H1 (cell line): ENCODE results near the gene STXBP5L. TPM values are rescaled to one million over a fixed set of nuclear protein-coding genes. Genes with fewer than 3 reads are reported as not detected.

Experiments used
- CTBP2 ChIP-seq: IDR thresholded peaks from 2 replicates; pipeline ENCODE4 v1.7.0; 2011; ENCODE audit warnings: borderline replicate concordance, mild to moderate bottlenecking, moderate library complexity, mixed read lengths, low read length; ENCODE audit not compliant: insufficient read depth, insufficient read length
- EZH2 ChIP-seq: fragments of 200-600 bp; sonication (generic); IDR thresholded peaks from 2 replicates; pipeline ENCODE4 v1.7.1; 2012; ENCODE audit warnings: low read depth, mild to moderate bottlenecking, moderate library complexity, low read length, inconsistent platforms; ENCODE audit not compliant: severe bottlenecking
- MAX ChIP-seq: IDR thresholded peaks from 2 replicates; pipeline ENCODE4 v1.6.1; 2012; ENCODE audit warnings: inconsistent platforms
- RAD21 ChIP-seq, 2 experiments: IDR thresholded peaks in 1 of 2; conservative IDR thresholded peaks in 1 of 2; 2 replicates each; pipeline ENCODE4 v1.6.1; 2011; ENCODE audit warnings: low read depth in 2 of 2, low read length in 2 of 2, improper control_type of control experiment in 1 of 2, inconsistent platforms in 1 of 2, mild to moderate bottlenecking in 1 of 2, moderate library complexity in 1 of 2
- TEAD4 ChIP-seq: IDR thresholded peaks from 2 replicates; pipeline ENCODE4 v1.6.1; 2012; ENCODE audit warnings: low read depth, low read length, inconsistent platforms, mixed read lengths
- polyA plus RNA-seq, 7 experiments: library from polyadenylated mRNA; depleted of rRNA in 3 of 7; stranded (reverse) in 5 of 7; unstranded in 2 of 7; fragments of >200 nt in 5 of 7; fragments of 200-250 nt in 2 of 7; gene quantifications; 1 replicate in 5 of 7; 2 replicates in 1 of 7; 4 replicates in 1 of 7; pipeline versions ENCODE4 v1.2.1 to v1.2.3, GENCODE V29; 2011 to 2013; ENCODE audit warnings: missing spikeins in 2 of 7, mixed read lengths in 2 of 7
- total RNA-seq: library from RNA; stranded (reverse); fragmentation: NEBNext Ultra II Directional; extraction: Animal tissue kit (Norgen Biotek cat#: 25700); gene quantifications from 2 replicates; pipeline ENCODE4 v1.2.1, GENCODE V29; 2021
- TF ChIP-seq, protein P1 (sequence below): IDR thresholded peaks from 2 replicates; pipeline ENCODE4 v1.6.1; 2011; ENCODE audit warnings: low read depth, mild to moderate bottlenecking, low read length; ENCODE audit not compliant: insufficient read depth

The STXBP5L gene
- total and polyA plus RNA-seq, 2 of the 8 experiments (the other 6 are each of a cell fraction or from before 2014, with no cell fraction given), result 2.0 to 6.0 TPM

GRCh38 chr3:120931593-120931992 lies 23.6 kb downstream of the STXBP5L start (continued):
- TF ChIP-seq CTBP2, result no peak
- no peak for TF ChIP-seq TEAD4
- TF ChIP-seq RAD21 (IDR thresholded peaks at IDR 0.05 in 1 of 2, conservative IDR thresholded peaks at IDR 0.05 in 1 of 2; ENCODE audit: low read depth in 2 of 2, low read length in 2 of 2), result no peak
- TF ChIP-seq, protein P1, sequence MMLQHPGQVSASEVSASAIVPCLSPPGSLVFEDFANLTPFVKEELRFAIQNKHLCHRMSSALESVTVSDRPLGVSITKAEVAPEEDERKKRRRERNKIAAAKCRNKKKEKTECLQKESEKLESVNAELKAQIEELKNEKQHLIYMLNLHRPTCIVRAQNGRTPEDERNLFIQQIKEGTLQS, result no peak
- TF ChIP-seq MAX, result no peak
- TF ChIP-seq EZH2, result no peak
